GM18870 (cell line): ENCODE data around the gene KLHL2.
"Not testable (repeated sequence)": the region's sequence is repeated elsewhere in the genome, so short reads cannot be mapped to it uniquely, and the experiment has no call there.

ENCODE experiments used
- ATAC-seq: cut with Tn5 transposase; IDR thresholded peaks from one replicate; pipeline ENCODE4 v1.9.1; 2021; ENCODE audit warnings: moderate library complexity; ENCODE audit not compliant: unreplicated experiment

Gene KLHL2

DNA sequence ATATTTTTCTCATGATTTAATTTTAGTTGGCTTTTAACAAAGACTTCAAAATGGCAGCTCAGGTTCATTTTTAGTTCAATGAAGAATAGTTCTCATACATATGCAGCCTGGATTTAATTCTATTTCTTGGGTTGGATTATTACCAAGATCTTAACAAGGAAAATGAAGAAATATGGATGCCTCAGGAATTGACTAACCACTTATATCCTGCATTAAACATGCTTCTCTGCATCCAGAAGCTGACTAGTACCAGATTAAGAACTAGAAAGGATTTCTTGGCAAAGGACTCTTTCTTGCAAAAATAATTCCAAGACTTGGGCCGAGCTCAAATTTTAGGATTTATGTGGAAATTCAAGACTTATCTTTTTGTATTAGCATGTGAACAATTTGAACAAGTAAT is 5.6 kb upstream of the KLHL2 start:
- ATAC-seq: no peak

DNA sequence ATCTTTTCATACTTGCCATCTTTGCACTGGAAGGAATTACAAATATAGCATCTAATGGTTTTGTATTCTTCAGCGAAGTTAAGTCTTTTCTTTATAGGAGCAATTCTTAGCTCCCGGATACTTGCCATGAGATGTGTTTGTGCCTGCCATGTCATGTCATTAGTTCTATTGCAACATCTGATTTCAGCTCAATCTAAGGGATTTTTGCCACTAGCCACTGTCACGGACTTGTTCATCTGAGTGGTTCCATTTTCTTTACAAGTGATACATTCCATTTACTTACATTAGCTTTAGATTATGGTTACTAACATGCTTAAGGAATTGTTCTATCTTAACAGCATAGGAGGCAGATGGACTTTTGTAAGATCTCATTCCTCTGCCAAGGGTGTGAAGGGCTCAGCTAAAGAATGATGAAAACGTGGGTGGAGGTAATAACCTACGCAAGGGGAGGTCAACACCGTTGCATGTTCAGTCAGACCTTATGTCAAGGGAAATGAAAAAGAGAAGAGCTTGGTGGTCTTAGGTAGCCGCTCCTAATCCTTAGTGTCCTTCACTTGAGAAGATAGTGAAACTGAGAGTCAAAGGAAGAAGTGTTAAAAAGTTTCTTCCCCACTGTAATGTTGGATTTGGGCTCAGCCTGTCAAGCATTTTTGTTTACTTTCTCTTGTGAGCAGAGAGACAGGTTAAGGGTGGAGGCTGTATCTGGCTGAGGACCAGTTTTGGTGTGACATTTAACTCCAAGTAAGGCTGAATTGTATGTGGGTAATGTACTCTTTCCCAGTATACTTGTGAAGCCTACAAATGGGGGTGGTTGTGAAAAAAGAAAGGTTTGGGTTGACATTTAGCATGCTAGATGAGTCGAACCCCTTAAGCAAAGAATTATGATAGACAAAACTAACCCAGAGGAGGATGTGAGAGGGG is 3.6 kb upstream of the KLHL2 start:
- no peak for ATAC-seq

DNA sequence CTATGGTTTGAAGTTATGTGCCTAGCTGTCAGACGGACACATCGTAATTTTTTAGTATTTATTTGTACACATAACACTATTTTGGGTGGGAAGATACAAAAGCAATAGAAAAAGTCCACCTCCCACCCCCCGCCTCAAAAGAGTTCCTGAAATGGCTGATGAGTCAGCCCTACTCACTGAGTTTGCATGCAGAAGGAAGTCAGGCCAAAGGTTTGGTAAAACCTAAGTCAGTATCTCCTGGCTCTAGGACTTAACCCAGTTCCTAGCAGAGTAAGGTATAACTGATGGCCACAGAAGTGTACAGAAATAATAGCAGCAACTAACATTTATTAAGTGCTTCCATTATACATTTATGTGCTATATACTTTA is 2.9 kb upstream of the KLHL2 start:
- no peak for ATAC-seq

DNA sequence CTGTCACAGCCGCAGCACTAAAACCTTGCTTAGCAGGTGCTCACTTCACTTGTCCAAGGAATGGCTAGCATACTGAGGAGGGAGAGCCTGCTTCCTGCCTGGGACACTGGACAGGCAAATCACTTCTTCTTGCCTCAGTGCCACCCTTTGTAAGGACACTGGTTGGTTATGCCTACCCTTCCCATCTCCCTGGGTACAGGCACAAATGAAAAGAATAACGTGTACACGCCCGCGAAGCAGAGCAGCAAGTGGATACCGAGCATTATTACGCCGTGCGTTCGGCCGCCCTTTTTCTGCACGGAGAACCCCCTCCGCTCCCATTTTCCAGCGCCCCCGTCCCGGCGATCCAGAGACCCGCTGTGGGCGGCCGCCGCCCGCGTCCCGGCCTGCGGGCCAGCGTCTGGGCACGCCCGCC is 338 bp upstream of the KLHL2 start:
- peak; percentile 31 for ATAC-seq

DNA sequence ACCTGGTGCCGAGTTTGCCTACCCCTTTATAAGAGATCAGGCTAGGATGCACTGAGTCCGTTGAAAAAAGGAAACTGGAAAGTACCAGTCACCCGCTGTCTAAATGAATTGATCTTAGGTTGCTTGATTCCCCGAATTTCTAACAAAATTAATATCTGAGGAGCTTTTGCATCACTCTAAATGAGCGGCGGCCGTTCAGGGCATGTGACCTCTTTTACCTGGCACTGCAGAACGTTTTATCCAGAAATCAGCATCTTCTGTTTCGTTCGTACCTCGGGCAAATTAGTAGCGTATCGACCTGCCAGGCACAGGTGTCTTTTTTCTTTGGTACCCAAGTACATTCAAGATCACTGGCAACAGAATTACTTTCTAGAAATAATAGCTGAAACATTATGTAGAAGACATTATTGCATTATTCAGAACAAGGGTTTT is 876 bp downstream of the KLHL2 start:
- no peak for ATAC-seq

DNA sequence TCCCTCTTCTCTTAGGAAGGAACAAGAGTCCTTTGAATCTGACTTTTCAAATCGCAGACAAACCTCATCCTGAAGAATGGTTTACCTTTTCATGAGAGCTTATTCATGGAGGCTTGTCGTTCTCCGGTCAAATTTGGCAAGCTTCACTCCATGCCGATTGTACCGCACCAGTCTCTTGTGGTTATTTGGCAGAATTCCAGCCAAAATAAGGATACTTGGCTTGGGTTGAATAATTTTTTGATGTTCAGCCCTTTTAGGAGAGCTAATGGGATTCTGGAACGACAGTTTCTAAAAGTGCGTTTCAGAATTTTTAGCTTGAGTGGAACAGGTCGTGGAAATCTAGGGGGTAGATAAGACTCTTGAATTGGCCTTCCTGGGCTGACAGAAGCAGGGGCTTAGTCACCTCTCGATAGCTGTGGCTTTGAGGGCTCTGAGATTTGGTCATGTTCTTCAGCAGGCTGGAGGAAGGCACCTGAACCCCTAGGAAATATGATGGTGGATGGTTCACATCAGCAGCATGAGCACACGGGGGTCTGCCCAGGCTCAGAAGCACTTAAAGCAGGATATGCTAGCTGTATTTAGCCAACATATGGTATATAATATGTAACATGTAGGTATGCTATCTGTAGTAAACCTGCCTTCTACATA is 1.5 kb downstream of the KLHL2 start:
- no peak for ATAC-seq

DNA sequence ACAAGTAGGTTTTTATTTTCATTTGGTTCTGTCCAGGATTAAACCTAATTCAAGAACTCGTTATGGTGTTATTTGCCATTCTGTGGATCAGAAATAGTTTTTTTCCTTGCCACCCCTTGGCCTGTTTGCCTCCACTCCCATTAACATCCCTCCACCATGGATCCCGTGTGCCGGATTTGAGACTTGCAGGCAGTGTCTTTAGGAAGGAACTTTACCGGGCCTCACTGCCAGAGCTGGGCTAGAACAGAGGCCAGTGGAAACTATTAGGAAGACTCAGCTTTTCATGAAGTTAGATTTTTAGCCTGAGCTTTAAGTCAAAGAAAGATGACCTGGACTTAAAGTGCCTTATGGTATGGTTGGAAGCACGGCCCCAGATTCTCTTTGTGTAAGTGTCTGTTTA is 2.4 kb downstream of the KLHL2 start:
- ATAC-seq: no peak

DNA sequence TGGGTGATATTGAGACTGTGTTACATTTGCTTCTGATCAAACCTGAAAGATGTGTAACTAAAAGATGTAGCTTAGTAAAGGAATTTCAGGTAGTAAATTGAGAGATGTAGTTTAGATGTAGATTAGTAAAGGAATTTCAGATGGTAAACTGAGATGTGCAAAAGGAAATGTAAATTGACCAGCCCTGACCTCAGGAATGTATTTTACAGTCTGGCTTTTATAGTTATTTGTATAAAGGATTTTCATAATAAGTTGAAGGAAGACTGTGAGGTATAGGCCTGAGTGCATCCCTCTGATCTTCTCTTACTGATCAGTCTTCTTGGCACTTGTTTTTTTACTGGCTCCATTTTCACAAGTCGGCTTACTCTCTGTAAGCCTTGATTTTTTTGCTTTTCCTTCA is 3.2 kb downstream of the KLHL2 start:
- ATAC-seq: no peak

DNA sequence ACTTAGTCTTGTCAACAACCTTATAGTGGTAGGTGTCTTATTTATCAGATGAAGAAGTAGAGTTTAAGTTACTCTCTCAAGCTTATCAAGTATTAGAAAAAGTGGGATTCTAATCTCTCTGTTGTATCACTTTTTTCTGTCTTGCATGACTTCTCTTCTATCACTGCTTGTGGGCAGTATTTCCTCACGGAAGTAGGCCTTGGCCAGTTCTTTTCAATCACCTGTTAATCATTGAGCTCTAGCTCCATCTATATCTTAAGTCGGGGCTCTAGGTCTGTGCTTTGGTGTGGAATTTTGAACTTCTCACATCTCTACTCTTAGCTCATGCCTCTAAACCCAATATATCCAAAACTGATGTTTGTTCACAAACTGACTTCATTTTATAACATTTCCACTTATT is 5.3 kb downstream of the KLHL2 start:
- not testable (repeated sequence) for ATAC-seq

DNA sequence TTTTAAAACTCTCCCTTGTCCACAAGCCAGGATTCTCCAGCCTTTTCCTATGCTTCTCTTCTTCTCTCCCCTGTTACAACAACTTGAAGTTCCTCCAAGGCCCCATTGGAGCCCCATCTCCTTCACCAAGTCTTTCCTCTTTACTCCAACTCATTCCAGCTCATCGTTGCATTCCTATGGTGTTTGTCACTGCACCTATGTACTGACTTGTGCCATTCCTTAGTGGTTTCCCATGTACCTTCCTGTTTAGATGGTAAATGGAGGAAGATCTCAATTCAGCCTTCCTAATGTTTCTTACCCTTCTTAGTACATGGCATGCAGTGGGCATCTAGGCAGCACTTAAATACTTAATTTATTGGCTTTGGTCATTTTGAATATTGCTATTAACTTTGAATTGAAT is 6.0 kb downstream of the KLHL2 start:
- not testable (repeated sequence) for ATAC-seq

DNA sequence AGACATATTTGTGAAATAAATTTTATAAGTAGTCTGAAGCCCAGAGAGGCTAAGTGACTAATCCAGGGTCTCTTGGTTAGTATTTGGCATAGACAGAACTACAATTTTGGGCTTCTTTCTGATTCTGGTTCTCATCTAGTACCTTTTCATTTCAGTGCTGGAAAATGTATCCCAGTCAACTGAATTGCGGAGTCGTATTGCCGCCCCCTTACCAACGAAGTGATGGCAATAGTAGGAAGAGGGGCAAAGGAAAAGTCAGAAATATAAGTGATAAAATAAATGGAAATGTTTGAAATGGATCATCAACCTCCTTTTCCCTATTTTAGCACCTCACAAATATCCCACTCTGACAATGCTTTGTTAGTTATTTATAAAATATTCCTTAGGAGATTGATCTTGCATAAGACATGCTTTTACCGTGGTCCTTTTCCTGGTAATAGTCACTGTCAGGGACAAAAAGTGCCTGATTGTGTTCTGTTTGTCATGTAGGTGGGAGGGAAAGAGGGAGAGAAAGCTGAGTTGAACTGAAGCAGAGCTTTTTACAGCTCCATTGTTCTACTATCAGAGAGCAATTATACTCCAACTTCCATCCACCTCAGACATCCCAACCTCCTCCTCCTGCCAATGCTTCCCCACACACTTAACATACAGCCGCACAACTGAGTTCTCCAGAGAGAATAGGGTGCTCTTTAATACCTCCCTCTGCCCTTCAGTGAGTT is 6.8 kb downstream of the KLHL2 start:
- not testable (repeated sequence) for ATAC-seq

DNA sequence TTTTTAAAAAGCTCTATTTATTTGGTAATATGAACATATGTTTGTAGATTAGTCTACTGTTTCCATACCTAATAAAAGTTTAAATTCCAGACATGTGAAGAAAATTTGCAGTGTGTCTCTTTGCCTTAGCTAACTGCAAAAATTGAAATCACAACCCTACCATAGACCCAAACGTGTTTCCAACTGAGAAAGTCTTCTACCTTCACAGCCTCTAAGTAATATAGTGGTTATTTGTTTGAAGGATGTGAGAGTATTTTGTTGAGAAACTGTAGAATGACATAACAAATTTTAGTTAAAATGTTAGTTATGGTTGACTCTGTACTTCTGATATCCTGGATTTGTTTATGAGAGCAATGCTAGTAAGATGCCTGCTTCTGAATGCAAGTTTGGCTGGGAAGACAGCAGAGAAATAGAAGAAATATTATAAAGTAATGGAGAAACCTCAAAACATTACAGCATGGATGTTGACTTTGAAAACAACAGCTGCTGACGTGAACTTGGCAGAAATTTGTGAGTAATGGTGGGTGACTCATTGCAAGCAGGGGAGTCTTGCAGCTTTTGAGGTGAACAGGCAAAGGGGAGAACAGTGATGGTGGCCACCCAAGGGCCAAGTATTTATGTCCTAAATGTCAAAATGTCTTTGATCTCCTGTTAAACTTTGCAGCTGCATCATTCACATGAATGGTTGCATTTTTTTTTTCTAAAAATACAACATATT is 7.8 kb downstream of the KLHL2 start:
- ATAC-seq: peak; percentile 60

DNA sequence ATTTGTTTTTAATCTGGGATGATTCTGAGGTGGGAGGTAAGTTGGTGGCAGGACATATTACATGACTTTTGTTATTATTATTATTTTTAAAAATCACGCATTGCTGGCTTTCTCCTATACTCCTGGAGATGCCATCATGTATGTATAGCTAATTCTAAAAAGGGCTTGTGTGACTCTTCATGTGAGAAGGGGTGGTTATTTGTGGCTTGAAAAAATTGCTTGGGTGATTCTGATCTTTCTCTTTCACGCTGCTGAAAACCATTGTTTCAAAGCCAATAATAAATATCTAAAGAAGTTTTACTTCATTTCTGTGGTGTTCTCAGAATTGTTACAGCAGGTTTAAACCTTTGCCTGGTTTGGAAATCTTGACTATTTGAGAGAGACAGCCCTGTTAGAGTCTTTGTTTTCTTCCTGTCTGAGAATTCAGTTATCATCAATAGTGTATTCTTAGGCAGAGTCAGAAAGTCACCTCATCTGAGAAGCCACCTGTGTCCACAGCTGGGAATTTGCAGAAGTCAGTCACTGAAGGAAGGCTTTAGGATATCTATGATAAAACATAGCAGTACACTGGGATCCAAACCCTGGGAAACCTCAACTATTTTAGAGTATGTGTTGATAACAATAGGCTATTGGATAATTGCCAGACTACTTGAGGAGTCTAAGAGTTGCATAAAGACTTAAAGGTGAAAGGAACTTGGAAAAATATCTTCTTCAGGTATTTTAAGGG is 8.6 kb downstream of the KLHL2 start:
- ATAC-seq: peak; percentile 64

DNA sequence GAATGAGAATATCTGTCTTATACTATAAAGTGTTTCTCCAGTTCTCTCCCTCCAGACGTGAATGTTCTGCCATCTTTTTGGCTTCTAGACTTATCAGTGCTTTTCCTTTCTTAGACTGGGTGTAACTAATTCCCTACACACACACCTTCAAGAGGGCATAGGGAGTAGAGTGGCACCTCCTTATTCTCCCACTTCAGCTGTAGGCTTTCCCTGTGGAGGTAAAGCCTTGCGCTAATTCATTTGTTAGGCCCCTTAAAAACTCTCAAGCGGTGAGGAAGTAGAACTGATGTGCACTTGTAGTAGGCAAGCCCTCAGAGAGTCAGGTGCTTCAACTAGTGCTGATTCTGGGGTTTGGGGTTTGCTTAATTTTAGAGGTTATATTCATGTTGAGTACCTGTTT is 10.0 kb downstream of the KLHL2 start:
- no peak for ATAC-seq

DNA sequence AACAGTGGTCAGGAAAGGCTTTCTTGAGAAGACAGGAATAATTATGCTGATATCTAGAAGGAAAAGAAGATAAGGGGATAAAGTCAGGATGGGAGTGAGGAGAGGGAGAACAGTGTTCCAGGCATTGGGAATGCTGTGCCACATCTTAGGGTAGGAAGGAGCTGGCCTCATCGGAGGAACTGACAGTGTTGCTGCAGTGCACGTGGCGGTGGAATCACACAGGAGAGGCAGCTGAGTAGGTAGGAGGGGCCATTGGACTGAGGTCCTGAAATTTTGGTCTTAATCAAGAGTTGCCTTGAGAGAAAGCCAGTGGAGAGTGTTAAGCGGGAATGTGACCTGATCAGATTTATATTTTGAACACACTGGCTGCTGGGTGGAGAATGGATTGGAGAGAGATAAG is 13.9 kb downstream of the KLHL2 start:
- not testable (repeated sequence) for ATAC-seq

DNA sequence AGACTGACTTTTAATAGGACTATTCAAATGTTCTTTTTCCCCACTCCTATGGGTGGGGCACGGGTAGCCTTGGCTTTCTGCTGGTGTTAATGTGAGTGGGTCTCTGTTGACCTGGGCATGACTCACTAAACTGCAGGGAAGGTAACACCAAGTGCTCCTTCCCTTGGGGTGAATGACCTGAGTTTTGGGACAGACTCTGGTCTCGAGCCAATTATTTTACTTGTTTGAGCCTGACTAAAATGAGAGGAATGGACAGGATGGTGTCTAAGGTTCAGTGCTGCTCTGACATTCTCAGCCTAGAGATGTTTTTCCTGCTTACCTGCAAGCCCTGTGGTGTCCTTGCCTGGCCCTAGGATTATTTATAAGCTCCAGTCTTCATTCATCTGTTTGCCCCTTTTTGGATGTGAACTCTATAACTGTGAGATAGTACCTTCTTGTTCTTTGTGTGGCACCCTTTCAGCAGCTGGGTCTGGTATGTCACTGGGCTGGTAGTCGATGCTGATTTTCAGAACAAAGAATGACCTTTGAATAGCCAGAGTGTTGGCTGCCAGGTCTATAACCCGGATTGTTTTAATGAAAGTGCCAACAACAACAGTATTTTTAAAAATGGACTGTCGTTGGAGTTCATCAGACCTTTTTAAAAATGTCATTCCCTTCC is 14.8 kb downstream of the KLHL2 start:
- not testable (repeated sequence) for ATAC-seq

DNA sequence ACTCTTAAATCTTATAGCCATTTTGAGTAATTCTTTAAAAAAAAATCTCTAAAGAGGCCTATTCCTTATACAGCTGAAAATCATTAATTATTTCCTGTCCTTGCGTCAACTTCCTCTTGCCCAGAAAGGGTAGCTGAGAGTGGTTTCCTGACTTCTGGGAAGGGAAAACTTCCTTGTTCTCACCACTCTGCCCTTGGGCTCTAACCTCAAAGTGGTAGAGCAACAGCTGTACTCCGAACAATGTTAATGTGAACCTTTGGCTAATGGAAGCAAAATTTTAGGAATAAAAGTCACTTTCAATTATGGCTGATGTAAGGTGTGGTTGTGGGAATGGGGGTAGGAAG is 15.3 kb downstream of the KLHL2 start:
- ATAC-seq: no peak

DNA sequence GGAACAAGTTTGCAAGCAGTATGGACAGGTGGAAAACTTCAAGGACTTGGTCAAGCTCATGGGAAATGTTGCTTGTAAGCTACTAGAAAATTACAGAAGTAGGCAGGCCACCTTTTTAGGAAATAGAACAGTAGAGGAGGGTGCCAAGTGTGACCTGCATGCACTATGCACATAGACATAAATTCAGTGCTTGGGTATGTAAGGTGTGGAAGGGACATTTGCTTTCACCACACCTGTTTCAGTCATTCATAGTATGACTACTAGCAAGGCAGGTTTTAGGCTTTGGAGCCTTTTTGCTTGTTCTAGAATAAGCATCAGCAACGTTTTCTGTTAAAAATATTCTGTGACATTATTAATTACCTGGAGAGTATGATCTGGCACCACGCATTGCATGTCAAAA is 20.0 kb downstream of the KLHL2 start:
- not testable (repeated sequence) for ATAC-seq

DNA sequence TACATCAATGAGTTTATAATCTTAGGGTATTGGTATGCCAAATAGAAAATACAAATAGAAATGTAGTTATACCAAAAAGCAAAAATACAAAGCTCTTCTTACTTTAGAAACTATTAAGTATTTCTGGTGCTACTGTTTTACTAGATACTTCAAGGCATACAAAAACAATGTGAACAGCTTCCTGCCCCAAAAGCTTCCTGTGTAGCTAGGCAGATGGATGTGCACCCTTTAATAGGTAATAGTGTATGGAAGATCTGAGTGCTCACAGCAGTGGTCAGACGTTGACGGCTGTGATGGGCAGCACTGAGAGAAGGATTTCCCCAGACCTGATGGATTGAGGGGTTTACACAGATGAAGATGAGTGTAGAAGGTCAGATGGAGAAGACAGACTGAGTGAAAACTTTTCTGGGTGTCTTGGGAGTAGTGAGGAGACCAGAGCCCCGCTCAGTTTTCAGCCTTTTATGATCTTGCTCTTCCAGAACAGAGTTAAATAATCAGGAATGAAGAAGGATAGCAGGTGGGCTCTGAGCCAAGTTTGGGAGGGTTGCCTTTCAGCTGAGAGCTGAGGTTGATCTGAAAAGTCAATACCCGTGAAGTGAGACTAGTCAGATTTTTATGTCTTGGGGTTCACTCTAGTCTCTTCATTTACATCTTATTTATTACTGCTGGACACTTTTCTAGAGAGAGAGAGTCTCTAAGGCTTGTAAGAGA is 22.3 kb downstream of the KLHL2 start:
- ATAC-seq: not testable (repeated sequence)
